Stimulated activated CD4-positive, alpha-beta T cell treated with anti-CD3 and anti-CD28 coated beads, Interleukin-12 subunit alpha, Interleukin-12 subunit beta, amount 100 ng/mL, for 48 hours (primary cell): ENCODE measurements around the gene ARHGEF1.
A peak's percentile ranks its signal among the peaks of the same experiment; 100 is the strongest.

ENCODE experiments used
- DNase-seq, 3 donors: peaks; one replicate each; pipeline ENCODE4 v3.0.0-alpha.2; 2020; ENCODE audit warnings: low read depth in 2 of 3, low spot score in 1 of 3

ARHGEF1 gene

DNA sequence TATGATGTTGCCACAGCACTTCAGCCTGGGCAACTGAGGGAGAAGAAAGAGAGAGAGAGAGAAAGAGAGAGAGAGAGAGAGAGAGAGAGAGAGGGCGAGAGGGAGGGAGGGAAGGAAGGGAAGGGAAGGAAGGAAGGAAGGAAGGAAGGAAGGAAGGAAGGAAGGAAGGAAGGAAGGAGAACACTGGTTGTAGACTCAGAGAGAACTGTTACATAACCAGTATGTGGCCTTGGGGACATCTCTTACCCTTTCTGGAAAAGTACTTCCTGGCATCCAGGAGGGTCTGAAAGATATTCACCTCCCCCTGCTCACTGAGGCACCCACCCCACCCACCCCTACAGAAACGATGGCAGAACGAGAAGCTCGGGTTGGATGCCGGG is 2.7 kb upstream of the ARHGEF1 start:
- DNase-seq: no peak

DNA sequence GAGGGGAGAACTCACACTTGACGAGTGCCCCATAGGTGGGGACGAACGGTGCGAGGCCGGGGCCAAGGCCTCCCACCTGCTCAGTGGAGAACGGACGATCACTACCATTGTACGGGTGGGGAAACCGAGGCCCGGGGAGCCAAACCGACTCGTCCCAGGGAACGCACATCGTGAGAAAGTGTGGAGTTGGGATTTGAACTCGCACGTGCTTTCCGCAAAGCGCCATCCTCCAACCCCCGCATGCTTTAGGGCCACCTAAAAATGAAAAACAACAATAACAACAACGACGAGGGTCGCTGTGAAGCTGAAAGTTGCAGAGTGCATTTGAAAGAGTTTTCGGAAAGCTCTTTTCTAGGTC is 458 bp downstream of the ARHGEF1 start:
- DNase-seq: no peak

DNA sequence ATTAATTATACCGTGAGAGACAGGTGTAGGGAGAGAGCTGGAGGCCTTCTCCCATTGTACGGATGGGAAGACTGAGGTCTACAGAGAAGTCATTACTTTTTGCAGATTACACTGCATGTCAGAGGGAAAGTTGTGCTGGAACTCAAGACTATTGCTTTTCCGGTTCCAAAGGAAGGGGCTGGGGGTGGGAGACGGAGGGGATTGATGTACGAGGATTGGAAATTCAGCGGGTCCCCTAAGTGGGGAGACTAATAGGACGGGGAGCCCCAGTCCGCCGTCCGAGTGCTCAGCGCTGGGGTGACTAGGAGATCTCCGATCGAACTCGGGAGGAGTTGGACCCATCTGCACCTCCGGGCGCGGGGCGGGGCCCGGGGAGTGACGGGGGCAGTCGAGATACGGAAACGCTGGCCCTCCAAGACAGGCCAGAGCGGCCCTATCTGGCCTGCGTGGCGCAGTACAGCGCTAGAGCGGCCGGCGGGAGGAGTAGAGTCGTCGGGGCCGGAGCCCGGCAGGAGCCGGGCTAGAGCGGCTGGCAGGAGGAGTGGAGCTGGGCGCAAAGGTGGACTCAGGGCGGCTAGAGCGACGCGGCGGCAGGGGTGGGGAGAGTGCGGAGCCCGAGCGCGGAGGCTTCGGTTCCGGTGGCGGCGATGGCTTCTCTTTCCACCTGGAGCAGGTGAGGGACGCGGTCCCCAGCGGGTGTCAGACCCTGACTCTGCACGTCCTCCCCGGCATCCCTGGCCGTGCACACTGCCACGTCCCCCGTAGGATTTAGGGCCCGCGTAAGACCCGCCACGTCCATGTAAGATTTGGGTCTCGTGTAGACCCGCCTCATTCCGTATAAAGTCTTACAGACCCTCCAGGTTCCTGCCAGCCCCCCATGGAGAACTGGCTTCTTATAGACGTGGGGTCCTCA is 1.1 kb downstream of the ARHGEF1 start:
- peak; percentile 82 to 87 (median 87) for DNase-seq

DNA sequence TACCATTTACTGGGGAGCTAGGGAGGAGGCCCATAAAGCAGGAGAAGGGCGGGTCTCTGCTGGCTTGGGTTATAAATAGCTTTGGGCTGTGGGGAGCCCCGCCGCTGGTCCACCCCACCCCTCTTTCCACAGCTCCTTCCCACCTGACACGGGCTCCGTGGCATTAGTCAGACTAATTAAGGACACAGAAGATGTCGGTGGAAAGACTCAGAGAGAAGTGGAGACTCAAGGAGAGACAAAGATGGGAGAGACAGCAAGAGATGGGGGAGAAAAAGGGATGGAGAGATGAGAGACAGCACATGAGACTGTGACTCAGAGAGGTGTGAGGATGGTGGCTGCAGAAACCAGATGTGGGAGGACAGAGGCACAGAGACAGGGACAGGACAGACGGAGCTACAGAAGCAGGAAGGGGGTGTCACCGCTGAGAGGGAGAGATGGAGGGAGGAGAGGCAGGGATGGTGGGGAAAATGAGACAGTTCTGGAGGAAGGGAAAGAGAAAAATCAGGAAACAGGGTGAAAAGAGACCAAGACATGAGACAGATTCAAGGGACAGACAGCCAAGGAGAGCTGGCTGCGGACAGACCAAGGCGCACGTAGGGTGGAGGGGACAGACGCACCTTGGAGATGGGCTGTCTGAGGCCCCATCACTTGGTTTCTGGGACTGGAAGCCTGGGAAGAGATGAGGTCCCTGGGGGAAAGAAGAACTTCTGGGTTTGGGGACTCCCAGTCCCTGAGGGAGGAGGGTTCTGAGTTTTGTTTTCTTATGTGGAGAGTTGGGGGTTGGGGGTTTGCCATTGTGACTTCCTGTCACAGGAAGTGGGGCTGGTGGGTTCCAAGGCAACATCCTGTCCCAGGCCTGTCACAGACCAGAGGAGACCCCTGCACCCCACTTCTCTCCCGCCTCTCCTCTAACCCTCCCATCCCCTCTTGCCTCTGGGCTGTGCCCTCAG is 4.1 kb downstream of the ARHGEF1 start:
- DNase-seq: peak in 2 of 3 donors; percentile 46 to 54

DNA sequence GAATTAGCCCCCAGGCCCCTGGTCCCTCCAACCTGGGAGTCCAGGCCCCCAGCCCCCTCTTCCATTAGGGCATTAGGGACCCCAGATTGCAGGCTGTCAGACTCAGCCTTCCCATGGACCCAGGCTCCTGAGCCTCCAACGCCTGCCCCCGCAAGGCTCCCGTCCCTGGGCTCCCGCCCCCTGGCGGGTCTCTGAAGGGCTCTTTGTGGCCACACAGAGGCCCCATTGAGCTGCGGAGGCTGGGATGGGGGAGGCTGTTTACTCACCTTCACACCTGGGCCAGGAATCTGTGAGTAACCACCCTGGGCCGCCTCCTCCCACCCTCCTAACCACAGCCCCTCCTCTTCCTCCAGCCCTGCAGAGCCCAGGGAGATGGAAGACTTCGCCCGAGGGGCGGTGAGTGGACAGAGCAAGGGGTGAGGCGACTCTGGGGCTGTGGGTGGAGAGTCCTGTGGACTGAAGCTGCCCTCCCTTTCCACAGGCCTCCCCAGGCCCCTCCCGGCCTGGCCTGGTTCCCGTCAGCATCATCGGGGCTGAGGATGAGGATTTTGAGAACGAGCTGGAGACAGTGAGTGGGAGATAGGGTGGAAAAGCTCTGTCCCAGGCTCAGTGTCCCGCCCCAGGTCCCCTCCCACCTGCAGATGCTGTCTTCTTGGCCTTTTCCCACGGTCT is 4.9 kb downstream of the ARHGEF1 start:
- DNase-seq: peak; percentile 75 to 81 (median 78)

DNA sequence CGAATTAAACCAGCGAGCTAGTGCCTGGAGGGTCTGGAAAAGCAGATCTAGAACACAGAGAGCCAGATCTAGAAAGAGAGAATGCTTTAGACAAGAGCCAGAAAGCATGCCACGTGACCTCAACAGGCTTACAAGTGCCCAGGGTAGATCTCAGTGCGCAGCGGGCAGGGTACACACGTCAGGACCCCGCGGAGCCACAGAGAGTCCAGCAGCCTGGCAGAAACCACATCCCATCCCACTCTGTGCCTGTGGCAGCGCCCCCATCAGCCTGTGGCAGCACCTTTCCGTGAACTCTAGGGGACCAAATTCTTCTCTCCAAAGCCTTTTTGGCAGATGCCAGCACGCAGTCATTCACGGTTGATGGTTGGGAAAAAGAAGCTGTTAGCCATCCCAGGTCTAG is 5.9 kb downstream of the ARHGEF1 start:
- DNase-seq: no peak

DNA sequence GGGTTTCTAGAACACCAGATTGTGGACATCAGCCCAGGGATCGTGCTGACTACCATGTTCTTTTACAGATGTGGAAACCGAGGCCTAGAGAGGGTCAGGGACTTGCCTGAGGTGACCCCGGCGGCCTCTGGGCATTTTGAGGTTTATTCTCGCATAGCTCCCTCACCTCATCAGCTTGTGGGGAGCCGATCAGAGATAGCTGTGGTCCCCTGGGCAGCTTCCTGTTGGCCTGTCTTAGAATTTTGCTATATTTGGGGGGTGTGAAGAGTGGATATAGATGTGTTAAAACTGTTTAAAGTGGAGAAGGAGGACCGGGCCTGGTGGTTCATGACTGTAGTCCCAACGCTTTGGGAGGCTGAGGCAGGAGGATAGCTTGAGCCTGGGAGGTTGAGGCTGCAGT is 6.9 kb downstream of the ARHGEF1 start:
- DNase-seq: no peak

DNA sequence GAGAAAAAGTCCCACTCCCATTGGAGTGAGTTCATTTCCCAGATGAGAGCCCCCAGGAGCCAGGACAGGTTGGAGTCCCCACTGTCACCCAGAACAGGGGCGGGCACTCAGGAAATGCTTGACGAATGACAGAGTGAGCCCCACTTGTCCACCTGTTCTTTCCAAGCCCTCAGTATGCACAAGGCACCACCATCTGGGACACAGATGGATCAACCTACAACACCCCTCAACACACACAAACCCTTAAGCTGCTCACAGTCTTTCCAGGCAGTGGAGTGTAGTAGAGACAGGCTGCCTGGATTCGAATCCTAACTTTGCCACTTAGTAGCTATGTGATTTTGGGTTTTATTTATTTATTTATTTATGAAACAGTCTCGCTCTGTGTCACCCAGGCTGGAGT is 8.0 kb downstream of the ARHGEF1 start:
- DNase-seq: no peak

DNA sequence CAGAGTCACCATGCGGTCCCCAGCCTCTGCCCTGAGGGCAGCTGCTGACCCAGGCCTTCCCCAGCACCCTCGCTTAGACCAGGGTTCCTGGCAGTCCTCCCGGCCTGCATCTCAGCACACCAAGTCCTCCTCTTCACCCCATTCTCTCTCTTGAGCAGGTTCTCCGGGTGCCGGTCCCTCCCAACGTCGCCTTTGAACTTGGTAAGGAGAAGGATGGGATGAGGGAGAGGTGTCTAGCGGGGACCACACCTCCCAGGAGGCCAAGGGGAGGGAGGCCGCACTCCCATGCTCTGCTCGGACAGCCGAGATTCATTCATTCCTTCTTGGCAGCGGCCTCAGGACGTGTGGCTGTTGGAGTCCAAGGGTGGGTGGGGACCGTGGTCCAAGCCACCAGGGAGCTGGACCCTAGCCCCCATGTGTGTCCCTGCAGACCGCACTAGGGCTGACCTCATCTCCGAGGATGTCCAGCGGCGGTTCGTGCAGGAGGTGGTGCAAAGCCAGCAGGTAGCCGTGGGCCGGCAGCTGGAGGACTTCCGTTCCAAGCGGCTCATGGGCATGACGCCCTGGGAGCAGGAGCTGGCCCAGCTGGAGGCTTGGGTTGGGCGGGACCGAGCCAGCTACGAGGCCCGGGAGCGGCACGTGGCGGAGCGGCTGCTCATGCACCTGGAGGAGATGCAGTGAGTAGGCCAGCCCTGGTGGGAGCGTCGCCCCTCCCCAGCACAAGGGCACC is 9.4 kb downstream of the ARHGEF1 start:
- DNase-seq: no peak

DNA sequence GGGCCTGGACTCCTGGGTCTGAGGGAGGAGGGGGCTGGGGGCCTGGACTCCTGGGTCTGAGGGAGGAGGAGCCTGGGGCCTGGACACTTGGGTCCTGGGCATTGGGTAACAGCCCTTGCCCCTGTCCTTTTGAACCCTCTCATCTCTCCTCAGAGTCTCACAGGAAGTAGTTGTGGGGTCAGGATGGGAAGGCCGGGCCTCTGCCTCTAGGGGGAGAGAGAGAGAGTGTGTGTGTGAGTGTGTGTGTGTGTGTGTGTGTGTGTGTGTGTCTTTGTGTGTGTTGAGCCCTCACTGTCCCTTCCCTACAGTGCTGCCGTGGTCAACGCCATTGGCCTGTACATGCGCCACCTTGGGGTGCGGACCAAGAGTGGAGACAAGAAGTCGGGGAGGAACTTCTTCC is 10.9 kb downstream of the ARHGEF1 start:
- DNase-seq: no peak

DNA sequence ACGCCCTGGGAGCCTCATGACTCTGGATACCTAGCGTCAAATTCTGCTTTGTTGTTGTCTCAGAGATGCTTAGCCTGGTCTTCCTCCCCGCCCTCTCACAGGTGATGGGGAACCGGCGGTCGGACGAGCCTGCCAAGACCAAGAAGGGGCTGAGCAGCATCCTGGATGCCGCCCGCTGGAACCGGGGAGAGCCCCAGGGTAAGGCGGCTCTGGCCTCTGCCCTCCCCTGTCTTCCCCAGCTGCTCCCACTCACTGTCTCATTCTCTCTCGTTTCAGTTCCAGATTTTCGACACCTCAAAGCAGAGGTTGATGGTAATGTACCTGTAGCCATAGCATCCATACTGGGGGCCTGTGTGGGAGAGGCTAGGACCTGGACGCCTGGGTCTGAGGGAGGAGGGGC is 11.4 kb downstream of the ARHGEF1 start:
- no peak for DNase-seq

DNA sequence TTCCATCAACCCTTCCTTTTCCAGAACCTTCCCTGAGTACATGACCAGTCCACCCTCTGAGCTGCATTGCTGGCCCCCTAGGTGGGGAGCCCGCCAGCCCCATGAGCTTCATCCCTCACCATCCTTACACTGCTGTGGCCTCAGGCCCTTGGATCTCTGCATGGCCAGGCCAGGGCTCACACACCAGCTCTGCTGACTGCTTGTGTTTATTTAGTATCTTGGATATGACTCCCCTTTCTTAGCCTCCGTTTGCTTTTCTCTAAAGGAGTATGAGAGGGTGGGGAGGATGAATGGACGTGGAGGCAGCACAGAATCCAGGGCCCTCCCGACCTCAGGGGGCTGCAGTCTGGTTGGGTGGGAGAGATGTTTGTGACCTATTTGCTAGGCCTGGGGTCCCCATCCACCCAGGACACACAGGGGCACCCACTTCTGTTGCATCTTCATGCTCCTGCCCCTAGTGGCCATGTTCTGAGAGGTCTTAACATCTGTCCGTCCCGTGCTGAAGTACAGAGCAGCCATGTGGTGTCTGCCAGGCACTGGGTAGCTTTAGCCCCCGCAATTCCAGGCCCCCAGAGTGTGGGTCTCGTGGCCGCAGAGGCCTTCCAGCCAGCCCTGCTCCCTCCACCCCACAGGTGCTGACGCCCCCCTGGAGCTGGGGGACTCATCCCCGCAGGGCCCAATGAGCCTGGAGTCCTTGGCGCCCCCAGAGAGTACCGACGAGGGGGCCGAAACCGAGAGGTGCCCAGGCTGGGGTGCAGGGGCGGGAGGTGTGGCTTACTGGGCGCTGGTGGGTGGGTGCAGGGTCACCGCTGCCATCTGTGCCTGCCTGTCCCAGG is 13.0 kb downstream of the ARHGEF1 start:
- no peak for DNase-seq

DNA sequence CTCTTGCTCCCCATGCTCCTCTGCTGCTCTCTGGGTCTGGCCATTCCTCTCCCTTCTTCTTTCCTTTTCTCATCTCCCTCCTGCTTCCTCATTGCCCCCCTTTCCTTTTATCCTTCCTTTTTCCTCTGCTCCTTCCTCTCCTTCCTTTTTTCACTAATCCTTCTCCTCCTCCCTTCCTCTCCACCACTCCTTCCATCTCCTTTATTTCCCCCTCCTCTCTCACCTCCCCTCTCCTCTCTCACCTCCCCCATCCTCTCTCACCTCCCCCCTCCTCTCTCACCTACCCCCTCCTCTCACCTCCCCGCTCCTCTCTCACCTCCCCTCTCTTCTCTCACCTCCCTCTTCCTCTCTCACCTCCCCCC is 13.6 kb downstream of the ARHGEF1 start:
- DNase-seq: no peak

DNA sequence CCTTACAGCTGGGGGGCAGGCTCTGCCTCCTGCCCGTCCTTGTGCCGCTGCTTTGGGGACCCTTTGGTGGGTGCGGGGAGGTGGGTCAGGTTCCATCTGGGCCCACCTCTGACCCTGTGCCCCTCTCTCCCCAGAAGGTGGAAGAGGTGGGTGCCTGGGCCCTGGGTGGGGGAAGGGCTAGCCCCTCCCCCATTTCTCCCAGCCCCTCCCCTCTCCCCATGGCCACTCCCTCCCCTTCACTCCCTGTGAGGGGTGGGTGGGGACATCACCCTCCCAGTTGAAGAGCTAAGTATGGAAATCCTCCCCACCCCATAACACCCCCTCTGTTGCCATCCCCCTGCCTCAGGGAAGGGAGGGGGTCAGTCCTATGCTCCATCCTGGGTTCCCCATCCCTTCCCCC is 14.2 kb downstream of the ARHGEF1 start:
- DNase-seq: no peak

DNA sequence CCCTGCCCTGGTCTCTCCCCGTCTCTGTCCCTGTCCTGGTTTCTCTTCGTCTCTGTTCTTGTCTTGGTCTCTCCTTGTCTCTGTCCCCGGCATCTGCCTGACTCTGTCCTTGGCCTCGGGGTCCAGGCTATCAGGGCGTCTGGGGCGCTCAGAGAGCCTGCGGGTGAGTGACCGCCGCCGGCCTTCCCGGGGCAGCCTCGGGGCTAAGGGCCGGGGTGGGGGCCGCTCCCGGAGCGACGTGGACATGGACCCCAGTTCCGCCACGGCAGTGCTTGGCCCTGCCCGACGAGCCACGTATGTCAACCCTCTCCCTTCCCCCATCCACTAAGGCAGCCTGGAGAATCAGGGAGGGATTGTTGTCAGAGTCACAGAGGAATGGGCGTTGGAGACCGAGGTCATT is 14.8 kb downstream of the ARHGEF1 start:
- no peak for DNase-seq

DNA sequence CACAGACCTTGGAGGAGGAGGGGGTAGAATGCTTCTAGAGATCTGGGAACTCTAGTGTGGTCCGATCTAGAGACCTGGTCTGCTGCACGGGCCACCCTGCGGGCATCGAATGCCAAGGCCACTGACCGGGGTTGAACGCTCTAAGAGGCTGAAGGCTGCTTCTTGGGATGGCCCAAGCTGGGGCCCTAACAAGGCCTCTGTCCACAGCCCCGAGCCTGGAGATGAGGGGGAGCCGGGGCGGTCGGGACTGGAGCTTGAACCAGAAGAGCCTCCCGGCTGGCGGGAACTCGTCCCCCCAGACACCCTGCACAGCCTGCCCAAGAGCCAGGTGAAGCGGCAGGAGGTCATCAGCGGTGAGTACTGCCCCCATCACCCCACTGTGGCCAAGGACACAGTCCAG is 15.3 kb downstream of the ARHGEF1 start:
- DNase-seq: no peak

DNA sequence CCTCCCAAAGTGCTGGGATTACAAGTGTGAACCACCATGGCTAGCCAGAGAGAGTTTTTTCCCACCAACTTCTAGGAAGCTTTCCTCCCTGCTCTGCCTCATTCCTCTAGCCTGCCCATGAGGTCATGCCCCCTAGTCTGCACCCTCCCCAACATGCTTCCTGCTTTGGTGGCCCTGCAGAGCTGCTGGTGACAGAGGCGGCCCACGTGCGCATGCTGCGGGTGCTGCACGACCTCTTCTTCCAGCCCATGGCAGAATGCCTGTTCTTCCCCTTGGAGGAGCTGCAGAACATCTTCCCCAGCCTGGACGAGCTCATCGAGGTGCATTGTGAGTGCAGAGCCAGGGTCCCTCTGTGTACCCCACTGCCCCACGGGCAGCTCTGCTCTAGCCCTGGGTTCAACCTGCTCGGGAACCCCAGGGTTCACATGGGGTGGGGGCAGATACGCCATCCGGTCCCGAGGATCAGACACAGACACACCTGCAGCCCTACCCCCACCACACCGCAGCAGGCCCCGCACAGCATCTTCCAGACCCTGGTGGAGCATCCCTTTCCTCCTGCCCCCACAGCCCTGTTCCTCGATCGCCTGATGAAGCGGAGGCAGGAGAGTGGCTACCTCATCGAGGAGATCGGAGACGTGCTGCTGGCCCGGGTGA is 18.9 kb downstream of the ARHGEF1 start:
- no peak for DNase-seq

DNA sequence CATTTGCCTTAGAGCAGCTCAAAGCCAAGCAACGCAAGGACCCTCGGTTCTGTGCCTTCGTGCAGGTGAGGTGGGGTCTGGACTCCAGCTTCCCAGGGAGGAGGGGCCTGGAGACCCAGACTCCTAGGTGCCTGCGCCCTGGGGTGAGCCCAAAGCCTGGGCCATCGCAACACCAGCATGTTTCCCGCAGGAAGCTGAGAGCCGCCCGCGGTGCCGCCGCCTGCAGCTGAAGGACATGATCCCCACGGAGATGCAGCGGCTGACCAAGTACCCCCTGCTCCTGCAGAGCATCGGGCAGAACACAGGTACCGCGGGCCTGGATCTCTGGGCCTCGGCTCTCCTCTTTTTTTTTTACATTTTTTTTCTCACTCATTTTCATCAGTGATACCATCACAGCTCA is 19.6 kb downstream of the ARHGEF1 start:
- no peak for DNase-seq

DNA sequence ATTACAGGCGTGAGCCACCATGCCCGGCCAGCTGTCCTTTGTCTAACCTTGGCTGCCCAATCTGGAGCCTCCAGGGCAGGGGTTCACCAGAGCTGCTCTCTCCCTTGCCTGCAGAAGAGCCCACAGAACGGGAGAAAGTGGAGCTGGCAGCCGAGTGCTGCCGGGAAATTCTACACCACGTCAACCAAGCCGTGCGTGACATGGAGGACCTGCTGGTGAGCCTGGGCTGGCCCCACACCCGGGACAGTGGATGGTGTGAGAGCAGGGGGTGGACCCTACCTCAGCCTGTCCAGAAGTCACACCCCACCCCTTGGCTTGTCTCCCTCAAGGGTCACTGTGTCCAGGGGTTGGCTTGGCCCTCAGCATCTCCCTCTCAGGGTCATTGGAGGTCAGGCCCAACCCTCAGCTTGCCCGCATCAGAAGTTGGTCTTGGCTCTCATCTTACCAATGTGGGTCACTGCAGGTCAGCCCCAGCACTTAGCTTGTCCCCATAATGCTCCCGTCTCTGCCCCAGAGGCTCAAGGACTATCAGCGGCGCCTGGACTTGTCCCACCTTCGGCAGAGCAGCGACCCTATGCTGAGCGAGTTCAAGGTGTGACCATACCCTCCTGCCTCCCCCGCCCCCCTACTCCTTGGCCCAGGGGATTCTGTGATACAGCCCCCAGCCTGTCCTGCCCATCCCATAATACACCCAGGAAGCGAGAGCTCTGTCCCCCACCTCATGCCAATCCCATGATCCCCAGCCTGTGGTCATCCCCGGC is 20.4 kb downstream of the ARHGEF1 start:
- DNase-seq: no peak
